GM23338 (cell line): ENCODE data around the gene CSTPP1.

Source experiments
- CREB1 ChIP-seq: fragments of 250-450 bp; sonication (Bioruptor Pico); IDR thresholded peaks from 2 replicates; pipeline ENCODE4 v1.5.0; 2020; ENCODE audit warnings: low read depth, mild to moderate bottlenecking, moderate library complexity
- ETS1 ChIP-seq: IDR thresholded peaks from 2 replicates; pipeline ENCODE4 v1.6.1; 2016; ENCODE audit warnings: antibody characterized with exemption
- EZH2 ChIP-seq: fragments of 200-600 bp; sonication (generic); IDR thresholded peaks from one replicate; pipeline ENCODE4 v1.8.0; 2017; ENCODE audit warnings: antibody characterized with exemption, mild to moderate bottlenecking, low read depth; ENCODE audit not compliant: unreplicated experiment
- EZH2phosphoT487 ChIP-seq: fragments of 200-600 bp; sonication (generic); IDR thresholded peaks from one replicate; pipeline ENCODE4 v1.8.1; 2018; ENCODE audit warnings: antibody characterized with exemption; ENCODE audit not compliant: unreplicated experiment
- JUNB ChIP-seq: IDR thresholded peaks from one replicate; pipeline ENCODE4 v1.6.1; 2016; ENCODE audit warnings: antibody characterized with exemption; ENCODE audit not compliant: unreplicated experiment
- NANOG ChIP-seq: IDR thresholded peaks from 2 replicates; pipeline ENCODE4 v1.6.1; 2016; ENCODE audit warnings: antibody characterized with exemption, borderline replicate concordance
- POLR2AphosphoS5 ChIP-seq: IDR thresholded peaks from 2 replicates; pipeline ENCODE4 v1.6.1; 2016; ENCODE audit warnings: antibody characterized with exemption, low read depth
- ZNF114 ChIP-seq: fragments of 250-450 bp; sonication (Bioruptor Pico); IDR thresholded peaks from 2 replicates; pipeline ENCODE4 v1.5.0; 2020; ENCODE audit warnings: mild to moderate bottlenecking, moderate library complexity
- ZNF331 ChIP-seq: fragments of 250-450 bp; sonication (Bioruptor Pico); IDR thresholded peaks from 2 replicates; pipeline ENCODE4 v1.5.0; 2020; ENCODE audit warnings: low read depth, mild to moderate bottlenecking, moderate library complexity
- TF ChIP-seq, protein P1 (sequence below), 2 experiments: fragments of 200-600 bp in 1 of 2; sonication (generic) in 1 of 2; conservative IDR thresholded peaks; 2 replicates each; pipeline versions ENCODE4 v1.5.1 to v1.6.1; 2016 to 2017; ENCODE audit warnings: antibody characterized with exemption in 2 of 2, low read depth in 2 of 2, mild to moderate bottlenecking in 2 of 2, moderate library complexity in 1 of 2
- TF ChIP-seq, protein P2 (sequence below): IDR thresholded peaks from one replicate; pipeline ENCODE4 v1.6.1; 2018; ENCODE audit warnings: antibody characterized with exemption; ENCODE audit not compliant: unreplicated experiment

- TF ChIP-seq EZH2 (no peak), CREB1 (CRISPR knock-in tag) (no peak), EZH2phosphoT487 (no peak), POLR2AphosphoS5 (no peak), JUNB (no peak), ZNF331 (no peak), ETS1 (no peak), NANOG (no peak), ZNF114 (no peak)
- TF ChIP-seq, protein P1, sequence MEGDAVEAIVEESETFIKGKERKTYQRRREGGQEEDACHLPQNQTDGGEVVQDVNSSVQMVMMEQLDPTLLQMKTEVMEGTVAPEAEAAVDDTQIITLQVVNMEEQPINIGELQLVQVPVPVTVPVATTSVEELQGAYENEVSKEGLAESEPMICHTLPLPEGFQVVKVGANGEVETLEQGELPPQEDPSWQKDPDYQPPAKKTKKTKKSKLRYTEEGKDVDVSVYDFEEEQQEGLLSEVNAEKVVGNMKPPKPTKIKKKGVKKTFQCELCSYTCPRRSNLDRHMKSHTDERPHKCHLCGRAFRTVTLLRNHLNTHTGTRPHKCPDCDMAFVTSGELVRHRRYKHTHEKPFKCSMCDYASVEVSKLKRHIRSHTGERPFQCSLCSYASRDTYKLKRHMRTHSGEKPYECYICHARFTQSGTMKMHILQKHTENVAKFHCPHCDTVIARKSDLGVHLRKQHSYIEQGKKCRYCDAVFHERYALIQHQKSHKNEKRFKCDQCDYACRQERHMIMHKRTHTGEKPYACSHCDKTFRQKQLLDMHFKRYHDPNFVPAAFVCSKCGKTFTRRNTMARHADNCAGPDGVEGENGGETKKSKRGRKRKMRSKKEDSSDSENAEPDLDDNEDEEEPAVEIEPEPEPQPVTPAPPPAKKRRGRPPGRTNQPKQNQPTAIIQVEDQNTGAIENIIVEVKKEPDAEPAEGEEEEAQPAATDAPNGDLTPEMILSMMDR (conservative IDR thresholded peaks at IDR 0.05; ENCODE audit: low read depth in 2 of 2) = no peak
- TF ChIP-seq, protein P2, sequence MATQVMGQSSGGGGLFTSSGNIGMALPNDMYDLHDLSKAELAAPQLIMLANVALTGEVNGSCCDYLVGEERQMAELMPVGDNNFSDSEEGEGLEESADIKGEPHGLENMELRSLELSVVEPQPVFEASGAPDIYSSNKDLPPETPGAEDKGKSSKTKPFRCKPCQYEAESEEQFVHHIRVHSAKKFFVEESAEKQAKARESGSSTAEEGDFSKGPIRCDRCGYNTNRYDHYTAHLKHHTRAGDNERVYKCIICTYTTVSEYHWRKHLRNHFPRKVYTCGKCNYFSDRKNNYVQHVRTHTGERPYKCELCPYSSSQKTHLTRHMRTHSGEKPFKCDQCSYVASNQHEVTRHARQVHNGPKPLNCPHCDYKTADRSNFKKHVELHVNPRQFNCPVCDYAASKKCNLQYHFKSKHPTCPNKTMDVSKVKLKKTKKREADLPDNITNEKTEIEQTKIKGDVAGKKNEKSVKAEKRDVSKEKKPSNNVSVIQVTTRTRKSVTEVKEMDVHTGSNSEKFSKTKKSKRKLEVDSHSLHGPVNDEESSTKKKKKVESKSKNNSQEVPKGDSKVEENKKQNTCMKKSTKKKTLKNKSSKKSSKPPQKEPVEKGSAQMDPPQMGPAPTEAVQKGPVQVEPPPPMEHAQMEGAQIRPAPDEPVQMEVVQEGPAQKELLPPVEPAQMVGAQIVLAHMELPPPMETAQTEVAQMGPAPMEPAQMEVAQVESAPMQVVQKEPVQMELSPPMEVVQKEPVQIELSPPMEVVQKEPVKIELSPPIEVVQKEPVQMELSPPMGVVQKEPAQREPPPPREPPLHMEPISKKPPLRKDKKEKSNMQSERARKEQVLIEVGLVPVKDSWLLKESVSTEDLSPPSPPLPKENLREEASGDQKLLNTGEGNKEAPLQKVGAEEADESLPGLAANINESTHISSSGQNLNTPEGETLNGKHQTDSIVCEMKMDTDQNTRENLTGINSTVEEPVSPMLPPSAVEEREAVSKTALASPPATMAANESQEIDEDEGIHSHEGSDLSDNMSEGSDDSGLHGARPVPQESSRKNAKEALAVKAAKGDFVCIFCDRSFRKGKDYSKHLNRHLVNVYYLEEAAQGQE = no peak
Measured at GRCh38 chr11:47107744-47108143, 171.2 kb downstream of the CSTPP1 start.
